OCI-M2 (cell line): Measurements from ENCODE around the gene HELB.
"Not testable (repeated sequence)": the region's sequence is repeated elsewhere in the genome, so short reads cannot be mapped to it uniquely, and the experiment has no call there.

Experiments
- DNase-seq: peaks from one replicate; lab custom pipeline; 2025; ENCODE audit not compliant: unreplicated experiment; lab: John Stamatoyannopoulos, UW

HELB gene

GRCh38 chr12:66302827-66303169 lies 505 bp downstream of the HELB start:
- DNase-seq, result no peak

- not testable (repeated sequence) for DNase-seq
These were observed 1.1 kb downstream of the HELB start for GRCh38 chr12:66303316-66303804.

GRCh38 chr12:66304296-66304900 lies 2.1 kb downstream of the HELB start:
- no peak for DNase-seq

DNA sequence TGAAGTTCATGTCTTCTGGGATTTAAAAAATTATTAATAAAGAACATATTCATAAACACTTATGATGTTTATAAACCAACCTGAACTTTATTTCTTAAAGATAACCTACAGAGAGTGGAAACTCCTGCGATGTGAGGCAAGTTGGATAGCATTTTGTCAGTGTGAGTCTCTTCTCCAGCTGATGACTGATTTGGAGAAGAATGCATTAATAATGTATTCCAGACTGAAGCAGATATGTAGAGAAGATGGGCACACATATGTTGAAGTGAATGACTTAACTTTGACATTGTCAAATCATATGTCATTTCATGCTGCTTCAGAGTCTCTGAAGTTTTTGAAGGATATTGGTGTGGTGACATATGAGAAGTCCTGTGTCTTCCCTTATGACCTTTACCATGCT lies 7.3 kb downstream of the HELB start:
- DNase-seq, result no peak

- no peak for DNase-seq
These were observed 9.9 kb downstream of the HELB start for GRCh38 chr12:66312189-66312588.

DNA sequence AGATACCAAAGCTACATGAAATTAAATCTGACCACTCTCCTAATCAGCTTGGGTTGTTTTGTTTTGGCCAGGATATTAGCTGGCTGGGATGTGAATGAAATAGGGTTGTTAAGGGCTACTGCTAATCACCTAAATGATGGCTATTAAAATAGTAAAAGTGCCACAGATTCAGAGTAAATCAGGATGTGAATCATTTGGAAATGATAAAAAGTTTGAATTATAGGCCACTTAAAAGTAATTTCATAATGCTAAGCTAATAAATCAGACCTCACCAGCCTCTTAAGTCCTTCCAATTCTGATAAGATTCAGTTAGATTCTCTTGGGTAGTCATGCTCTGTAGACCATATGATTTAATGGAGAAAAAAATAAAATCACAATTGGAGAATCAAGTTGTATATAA lies 12.0 kb downstream of the HELB start:
- DNase-seq, result no peak

DNA sequence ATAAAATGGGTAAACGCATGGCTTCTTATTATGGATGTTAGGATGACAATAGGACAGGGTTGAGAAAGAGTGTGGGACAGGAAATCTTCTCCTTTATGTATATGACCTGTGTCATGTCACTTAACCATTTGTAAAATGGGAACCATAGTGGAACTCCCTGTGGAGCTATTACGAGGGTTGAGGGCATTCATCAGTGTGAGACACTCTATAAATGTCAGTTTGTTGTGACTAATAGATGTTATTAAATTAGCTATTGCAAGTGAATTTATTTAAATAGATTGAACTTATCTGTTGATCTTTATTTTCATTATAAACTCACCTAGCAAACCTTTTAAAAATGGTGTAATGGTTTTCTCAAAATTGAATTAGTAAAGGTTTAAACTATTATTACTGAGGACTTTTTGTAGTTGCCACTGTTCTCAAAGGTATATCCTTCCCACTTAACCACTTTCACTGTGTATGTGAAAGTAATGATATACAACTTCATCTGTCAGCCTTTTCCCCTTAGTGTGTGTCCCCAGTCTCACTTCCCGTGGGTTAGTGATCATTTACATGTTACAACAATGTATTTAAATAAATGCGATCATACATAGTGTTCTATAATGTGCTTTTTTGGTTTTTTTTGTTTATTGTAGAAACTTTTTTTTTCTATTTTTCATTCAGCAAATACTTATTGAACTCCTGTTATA lies 17.1 kb downstream of the HELB start:
- no peak for DNase-seq

DNA sequence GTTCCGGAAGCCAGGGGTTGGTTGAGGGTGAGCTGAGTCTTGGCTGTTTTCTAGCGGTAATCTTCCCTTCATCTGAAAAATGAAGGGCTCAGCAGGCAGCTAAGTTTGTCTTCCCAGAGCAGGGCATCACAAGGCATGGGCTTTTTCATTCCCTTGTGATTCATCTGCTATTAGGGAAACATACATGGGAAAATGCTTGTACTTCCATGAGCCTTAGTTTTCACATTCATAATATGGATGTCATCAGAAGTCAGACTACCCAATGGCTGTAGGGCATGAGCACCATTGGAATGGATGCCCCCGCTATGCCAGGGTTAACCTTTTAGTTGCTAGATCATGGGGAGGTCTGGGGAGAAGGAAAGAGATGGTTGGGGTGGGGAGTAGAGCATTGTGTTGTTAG lies 18.7 kb downstream of the HELB start:
- no peak for DNase-seq

DNA sequence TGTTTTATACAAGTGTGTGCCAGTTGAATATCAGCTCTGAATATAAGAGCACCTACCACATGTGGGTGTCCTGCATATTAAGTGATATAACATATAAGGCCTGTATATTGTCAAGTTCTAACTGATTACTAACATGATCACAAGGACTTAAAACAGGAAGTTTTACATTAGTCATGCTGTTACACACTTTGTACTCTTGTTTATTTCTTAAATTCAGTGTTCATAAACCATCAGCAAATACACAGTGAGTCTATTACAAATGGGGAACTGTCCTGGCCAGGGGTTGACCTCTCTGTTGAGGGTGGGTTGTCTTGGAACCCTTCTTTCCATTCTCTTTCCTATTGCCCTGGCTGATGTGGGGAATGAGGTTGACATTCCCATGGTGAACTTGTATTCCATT lies 19.1 kb downstream of the HELB start:
- no peak for DNase-seq

DNA sequence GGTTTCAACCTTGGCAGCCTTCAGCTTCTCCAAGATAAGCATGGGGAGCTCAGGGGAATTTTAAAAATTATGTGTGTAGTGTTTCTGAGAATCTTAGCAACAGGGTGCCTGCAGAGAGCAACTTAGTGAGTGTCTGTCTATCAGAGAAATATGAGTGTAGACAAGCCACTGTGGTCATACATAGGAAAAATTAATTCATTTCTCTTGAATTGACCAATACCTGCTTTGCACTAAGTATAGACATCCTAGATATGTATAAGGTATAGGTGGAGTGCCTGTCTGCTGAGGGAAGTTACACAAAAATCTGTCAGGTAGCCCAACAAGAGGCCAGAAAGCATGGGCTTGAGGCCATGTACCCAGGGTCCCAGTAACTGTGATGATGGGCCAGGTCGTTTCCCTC lies 20.7 kb downstream of the HELB start:
- DNase-seq, result no peak

DNA sequence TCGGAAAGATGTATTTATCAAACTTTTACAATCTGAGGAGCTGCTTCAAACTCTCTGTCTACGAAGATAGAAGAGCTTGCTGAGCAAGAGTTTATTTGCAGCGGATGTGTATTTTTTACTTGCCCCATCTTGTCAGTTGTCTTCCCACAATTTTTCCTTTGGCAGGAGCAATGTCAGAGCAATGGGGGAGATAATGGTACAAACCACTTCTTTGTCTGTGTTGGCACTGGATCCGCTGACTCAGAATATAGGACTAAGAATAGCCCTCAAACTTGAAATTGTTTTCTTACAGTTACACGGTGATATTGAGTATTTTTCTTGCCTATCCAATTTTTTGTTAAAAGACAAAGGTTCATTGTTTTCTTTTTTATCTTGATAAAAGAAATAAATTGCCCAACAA lies 27.6 kb downstream of the HELB start:
- DNase-seq, result no peak

DNA sequence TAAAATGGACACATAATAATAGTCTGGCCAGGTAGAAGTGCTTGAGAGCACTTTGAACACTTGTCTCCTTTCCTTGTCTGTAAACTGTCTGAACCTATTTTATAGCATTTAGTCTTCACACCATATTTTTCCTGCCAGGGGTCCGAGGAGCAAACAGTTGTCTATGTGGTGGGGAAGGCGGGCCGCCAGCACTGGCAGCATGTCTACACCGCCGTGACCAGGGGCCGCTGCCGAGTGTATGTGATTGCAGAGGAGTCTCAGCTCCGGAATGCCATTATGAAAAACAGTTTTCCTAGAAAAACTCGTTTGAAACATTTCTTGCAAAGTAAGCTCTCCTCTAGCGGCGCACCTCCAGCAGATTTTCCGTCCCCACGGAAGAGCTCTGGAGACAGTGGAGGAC lies 28.7 kb downstream of the HELB start:
- DNase-seq, result no peak

- no peak for DNase-seq
These were observed 29.5 kb downstream of the HELB start for GRCh38 chr12:66331814-66332213.

DNA sequence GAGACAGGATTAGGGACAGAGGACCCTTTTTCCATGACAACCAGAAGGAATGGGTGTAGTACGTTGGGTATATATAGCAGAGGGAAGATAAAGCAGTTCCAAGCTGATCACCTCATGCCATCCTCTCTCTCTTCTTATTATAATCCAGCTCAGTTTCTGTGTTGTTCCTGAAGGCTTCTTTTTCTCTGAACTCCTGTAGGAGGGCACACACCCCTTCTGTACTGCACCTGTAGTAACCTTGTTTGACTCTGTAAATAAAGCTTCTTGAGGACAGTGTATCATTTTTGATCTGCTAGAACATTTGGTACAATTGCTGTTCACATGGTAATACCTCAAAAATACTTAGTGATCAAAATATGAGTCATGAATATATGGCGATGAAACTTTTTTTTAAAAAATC lies 33.5 kb downstream of the HELB start:
- DNase-seq, result no peak

DNA sequence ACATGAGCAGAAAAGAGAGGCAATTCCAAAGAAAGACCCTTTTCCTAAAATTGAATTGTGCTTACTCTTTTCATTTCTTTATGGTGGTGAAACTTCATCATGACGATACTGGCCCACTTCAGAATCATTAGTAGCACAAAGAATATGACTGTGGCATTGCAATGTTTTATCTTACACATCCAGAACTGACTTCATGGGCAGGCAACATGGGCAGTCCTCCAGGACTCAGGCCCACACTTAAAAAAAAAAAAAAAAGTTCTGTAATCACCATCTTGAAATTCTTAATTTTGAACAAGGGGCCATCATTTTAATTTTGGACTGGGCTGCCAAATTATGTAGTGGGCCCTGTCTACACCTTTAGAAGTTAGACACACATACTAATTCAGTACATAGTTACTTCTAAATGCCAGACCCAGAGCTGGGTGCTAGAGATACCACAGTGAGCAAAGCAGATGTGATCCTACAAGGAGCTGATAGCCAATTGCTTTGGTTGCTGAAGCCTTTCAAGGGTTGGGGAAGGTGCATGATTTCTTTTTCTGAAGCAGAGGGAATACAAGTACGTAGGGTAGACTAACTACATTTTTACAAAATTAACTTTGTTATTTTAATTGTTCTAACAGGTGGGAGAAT lies 35.2 kb downstream of the HELB start:
- no peak for DNase-seq

- DNase-seq, result no peak
These were observed 37.8 kb downstream of the HELB start for GRCh38 chr12:66340131-66340530.

- no peak for DNase-seq
These were observed 38.8 kb downstream of the HELB start for GRCh38 chr12:66341126-66341525.

- no peak for DNase-seq
These were observed 42.9 kb downstream of the HELB start for GRCh38 chr12:66345212-66345611.

DNA sequence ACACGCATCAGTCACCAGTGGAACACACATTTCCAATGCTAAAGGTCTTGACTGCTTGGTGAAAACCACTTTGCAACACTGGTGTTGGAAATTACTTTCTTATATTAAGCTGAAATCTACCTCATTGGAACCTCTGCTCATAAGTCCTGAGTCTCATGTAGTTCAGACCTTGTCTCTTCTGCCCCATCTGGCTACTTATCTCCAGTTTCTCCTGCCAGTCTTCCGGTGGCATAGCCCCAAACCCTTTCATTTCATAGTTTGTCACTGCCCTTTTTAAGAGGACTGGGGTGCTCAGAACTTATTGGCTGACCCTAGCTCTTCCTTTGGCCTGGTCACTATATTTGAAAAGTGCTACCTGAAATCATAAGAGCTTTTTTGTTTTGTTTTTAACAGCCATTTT lies 43.7 kb downstream of the HELB start:
- DNase-seq, result no peak

- DNase-seq, result no peak
These were observed 49.0 kb downstream of the HELB start for GRCh38 chr12:66351301-66351700.

GRCh38 chr12:66352197-66352596 lies 49.9 kb downstream of the HELB start:
- DNase-seq, result no peak

DNA sequence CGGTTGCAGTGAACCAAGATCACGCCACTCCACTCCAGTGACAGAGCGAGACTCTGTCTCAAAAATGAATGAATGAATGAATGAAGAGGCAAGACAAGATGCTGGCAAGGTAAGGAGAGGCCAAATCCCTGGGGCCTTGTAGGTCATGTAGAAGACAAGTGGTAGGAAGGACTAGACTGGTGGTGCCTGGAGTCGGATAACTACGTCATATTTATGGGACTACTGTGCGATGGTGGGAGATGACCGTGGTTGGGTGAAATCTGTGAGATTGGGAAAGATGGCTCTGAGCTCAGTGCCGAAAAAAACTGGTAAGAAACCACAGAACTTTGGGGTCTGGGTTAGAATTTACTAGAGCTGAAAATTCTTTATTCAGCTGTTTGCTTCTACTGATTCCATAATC lies 50.6 kb downstream of the HELB start:
- no peak for DNase-seq

DNA sequence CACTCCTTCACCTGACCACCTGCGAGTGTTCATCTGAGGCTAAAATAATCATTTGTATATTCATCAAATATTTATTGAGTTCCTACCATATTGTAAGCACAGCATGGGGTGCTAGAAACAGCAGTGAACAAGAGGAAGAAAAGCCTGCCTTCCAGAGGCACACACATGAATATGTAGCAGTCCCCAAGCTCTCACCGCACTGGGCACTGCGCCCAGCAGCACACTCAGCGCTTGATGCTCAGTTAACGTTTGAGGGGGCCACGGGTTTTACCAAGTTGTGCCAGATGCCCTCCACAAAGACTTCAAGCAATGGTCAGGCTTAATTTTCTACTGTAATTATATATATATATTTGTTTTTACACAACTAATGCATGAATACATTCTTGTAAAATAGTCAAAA lies 52.0 kb downstream of the HELB start:
- DNase-seq, result no peak
